Measurements from ENCODE around the gene RPE.

RPE gene

GRCh38 chr2:210050885-210051284, 48.4 kb downstream of the RPE start:
- Histone ChIP-seq H3K9me3 (no peaks in the 10 kb centered on the region), H3K4me1 (no peaks in the 10 kb centered on the region), H3K36me3 (no peaks in the 10 kb centered on the region), H3K27me3 (no peaks in the 10 kb centered on the region), H3K4me3 (ENCODE audit: low read depth, low read length) (no peak overlapping the region)
- TF ChIP-seq CTCF (IDR thresholded peaks at IDR 0.05; ENCODE audit: low read depth, low read length) = no peak
- no peak for DNase-seq

GRCh38 chr2:210054696-210055095, 52.3 kb downstream of the RPE start:
- Histone ChIP-seq H3K36me3 (no peaks in the 10 kb centered on the region), H3K27me3 (no peaks in the 10 kb centered on the region), H3K4me1 (no peaks in the 10 kb centered on the region), H3K4me3 (ENCODE audit: low read depth, low read length) (no peak overlapping the region), H3K9me3 (no peaks in the 10 kb centered on the region)
- TF ChIP-seq CTCF (IDR thresholded peaks at IDR 0.05; ENCODE audit: low read depth, low read length) = no peak
- DNase-seq = no peak

- H3K27me3 ChIP-seq = no peaks in the 10 kb centered on the region
- no peaks in the 10 kb centered on the region for H3K9me3 ChIP-seq
- no peaks in the 10 kb centered on the region for H3K36me3 ChIP-seq
- no peaks in the 10 kb centered on the region for H3K4me1 ChIP-seq
- no peak for TF ChIP-seq CTCF (IDR thresholded peaks at IDR 0.05; ENCODE audit: low read depth, low read length)
- DNase-seq = no peak
- no peak overlapping the region for H3K4me3 ChIP-seq (ENCODE audit: low read depth, low read length)
These were observed 53.4 kb downstream of the RPE start for GRCh38 chr2:210055825-210056224.

GRCh38 chr2:210063306-210063705, 60.9 kb downstream of the RPE start:
- H3K36me3 ChIP-seq = no peaks in the 10 kb centered on the region
- H3K27me3 ChIP-seq = no peaks in the 10 kb centered on the region
- H3K9me3 ChIP-seq = no peaks in the 10 kb centered on the region
- no peak for TF ChIP-seq CTCF (IDR thresholded peaks at IDR 0.05; ENCODE audit: low read depth, low read length)
- H3K4me3 ChIP-seq (ENCODE audit: low read depth, low read length) = no peak overlapping the region
- no peaks in the 10 kb centered on the region for H3K4me1 ChIP-seq
- no peak for DNase-seq

All from BE2C (cell line).